Measurements from ENCODE around the gene CFI.

GRCh38 chr4:109801895-109802319 is at the start of gene CFI:
- no peak for TF ChIP-seq CTCF (conservative IDR thresholded peaks at IDR 0.05; ENCODE audit: low read length)
- TF ChIP-seq EZH2phosphoT487 (IDR thresholded peaks at IDR 0.05; ENCODE audit: borderline replicate concordance, low read depth, low read length) = no peak
